ENCODE results near the gene ELP6. TPM values are rescaled to one million over a fixed set of nuclear protein-coding genes. Genes with fewer than 3 reads are reported as not detected.

Gene ELP6
- total RNA-seq, 1 donor, result 23.5 TPM

GRCh38 chr3:47495111-47495510 lies 18.4 kb downstream of the ELP6 start:
- Histone ChIP-seq H3K9me3 (ENCODE audit: low read depth, low read length) (no peaks in the 10 kb centered on the region), H3K4me2 (ENCODE audit: insufficient read depth, low read length) (no peak overlapping the region), H3K27ac (ENCODE audit: low read depth, low read length) (no peak overlapping the region), H3K4me1 (ENCODE audit: insufficient read depth, low read length) (no peaks in the 10 kb centered on the region), H3K36me3 (ENCODE audit: insufficient read depth, low read length) (peaks cover 38% of the 10 kb centered on the region), H3K4me3 (ENCODE audit: insufficient read depth, low read length) (no peak overlapping the region), H2AFZ (ENCODE audit: low read length) (no peak overlapping the region), H4K20me1 (ENCODE audit: insufficient read depth, low read length) (no peaks in the 10 kb centered on the region), H3K79me2 (ENCODE audit: insufficient read depth, low read length) (no peaks in the 10 kb centered on the region), H3K27me3 (ENCODE audit: insufficient read depth, low read length) (no peaks in the 10 kb centered on the region)
- no peak for DNase-seq (ENCODE audit: insufficient read length, low spot score, missing footprints)
- TF ChIP-seq, protein P1, sequence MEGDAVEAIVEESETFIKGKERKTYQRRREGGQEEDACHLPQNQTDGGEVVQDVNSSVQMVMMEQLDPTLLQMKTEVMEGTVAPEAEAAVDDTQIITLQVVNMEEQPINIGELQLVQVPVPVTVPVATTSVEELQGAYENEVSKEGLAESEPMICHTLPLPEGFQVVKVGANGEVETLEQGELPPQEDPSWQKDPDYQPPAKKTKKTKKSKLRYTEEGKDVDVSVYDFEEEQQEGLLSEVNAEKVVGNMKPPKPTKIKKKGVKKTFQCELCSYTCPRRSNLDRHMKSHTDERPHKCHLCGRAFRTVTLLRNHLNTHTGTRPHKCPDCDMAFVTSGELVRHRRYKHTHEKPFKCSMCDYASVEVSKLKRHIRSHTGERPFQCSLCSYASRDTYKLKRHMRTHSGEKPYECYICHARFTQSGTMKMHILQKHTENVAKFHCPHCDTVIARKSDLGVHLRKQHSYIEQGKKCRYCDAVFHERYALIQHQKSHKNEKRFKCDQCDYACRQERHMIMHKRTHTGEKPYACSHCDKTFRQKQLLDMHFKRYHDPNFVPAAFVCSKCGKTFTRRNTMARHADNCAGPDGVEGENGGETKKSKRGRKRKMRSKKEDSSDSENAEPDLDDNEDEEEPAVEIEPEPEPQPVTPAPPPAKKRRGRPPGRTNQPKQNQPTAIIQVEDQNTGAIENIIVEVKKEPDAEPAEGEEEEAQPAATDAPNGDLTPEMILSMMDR (IDR thresholded peaks at IDR 0.05; ENCODE audit: extremely low read depth, low read depth, low read length), result no peak

DNA sequence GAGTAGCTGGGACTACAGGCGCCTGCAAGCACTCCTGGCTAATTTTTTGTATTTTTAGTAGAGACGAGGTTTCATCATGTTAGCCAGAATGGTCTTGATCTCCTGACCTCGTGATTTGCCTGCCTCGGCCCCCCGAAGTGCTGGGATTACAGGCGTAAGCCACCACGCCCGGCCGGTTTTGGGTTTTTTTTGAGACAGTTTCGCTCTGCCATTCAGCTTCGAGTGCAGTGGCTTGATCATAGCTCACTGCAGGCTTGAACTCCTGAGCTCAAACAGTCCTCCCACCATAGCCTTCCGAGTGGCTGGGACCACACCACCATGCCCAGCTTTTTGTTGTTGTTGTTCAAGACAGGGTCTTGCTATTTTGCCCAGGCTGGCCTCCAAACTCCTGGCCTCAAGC lies 21.7 kb downstream of the ELP6 start:
- no peaks in the 10 kb centered on the region for H3K9me3 ChIP-seq (ENCODE audit: low read depth, low read length)
- TF ChIP-seq, protein P1 (IDR thresholded peaks at IDR 0.05; ENCODE audit: extremely low read depth, low read depth, low read length), result no peak
- no peaks in the 10 kb centered on the region for H3K27me3 ChIP-seq (ENCODE audit: insufficient read depth, low read length)
- H4K20me1 ChIP-seq (ENCODE audit: insufficient read depth, low read length), result peaks cover 4% of the 10 kb centered on the region
- H3K79me2 ChIP-seq (ENCODE audit: insufficient read depth, low read length), result no peaks in the 10 kb centered on the region
- no peaks in the 10 kb centered on the region for H3K4me1 ChIP-seq (ENCODE audit: insufficient read depth, low read length)
- DNase-seq (ENCODE audit: insufficient read length, low spot score, missing footprints), result no peak
- H3K4me2 ChIP-seq (ENCODE audit: insufficient read depth, low read length), result no peak overlapping the region
- H3K36me3 ChIP-seq (ENCODE audit: insufficient read depth, low read length), result peaks cover 17% of the 10 kb centered on the region
- no peak overlapping the region for H3K27ac ChIP-seq (ENCODE audit: low read depth, low read length)
- no peak overlapping the region for H2AFZ ChIP-seq (ENCODE audit: low read length)
- no peak overlapping the region for H3K4me3 ChIP-seq (ENCODE audit: insufficient read depth, low read length)

DNA sequence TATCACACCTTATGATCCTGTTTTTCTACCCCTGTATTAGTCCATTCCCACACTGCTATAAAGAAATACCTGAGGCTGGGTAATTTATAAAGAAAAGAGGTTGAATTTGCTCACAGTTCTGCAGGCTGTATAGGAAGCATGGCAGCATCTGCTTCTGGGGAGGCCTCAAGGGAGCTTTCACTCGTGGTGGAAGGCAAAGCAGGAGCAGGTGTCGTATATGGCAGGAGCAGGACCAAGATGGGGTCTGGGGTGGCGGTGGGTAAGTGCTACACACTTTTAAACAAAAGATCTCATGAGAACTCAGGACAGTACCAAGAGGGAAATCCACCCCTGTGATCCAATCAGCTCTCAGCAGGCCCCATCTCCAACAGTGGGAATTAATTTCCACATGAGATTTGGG lies 22.3 kb downstream of the ELP6 start:
- H2AFZ ChIP-seq (ENCODE audit: low read length), result no peak overlapping the region
- H3K27me3 ChIP-seq (ENCODE audit: insufficient read depth, low read length), result no peaks in the 10 kb centered on the region
- no peaks in the 10 kb centered on the region for H3K79me2 ChIP-seq (ENCODE audit: insufficient read depth, low read length)
- peaks cover 4% of the 10 kb centered on the region for H4K20me1 ChIP-seq (ENCODE audit: insufficient read depth, low read length)
- H3K27ac ChIP-seq (ENCODE audit: low read depth, low read length), result no peak overlapping the region
- peaks cover 16% of the 10 kb centered on the region for H3K36me3 ChIP-seq (ENCODE audit: insufficient read depth, low read length)
- no peak overlapping the region for H3K4me3 ChIP-seq (ENCODE audit: insufficient read depth, low read length)
- H3K4me2 ChIP-seq (ENCODE audit: insufficient read depth, low read length), result no peak overlapping the region
- DNase-seq (ENCODE audit: insufficient read length, low spot score, missing footprints), result no peak
- TF ChIP-seq, protein P1 (IDR thresholded peaks at IDR 0.05; ENCODE audit: extremely low read depth, low read depth, low read length), result no peak
- no peaks in the 10 kb centered on the region for H3K4me1 ChIP-seq (ENCODE audit: insufficient read depth, low read length)
- no peaks in the 10 kb centered on the region for H3K9me3 ChIP-seq (ENCODE audit: low read depth, low read length)

DNA sequence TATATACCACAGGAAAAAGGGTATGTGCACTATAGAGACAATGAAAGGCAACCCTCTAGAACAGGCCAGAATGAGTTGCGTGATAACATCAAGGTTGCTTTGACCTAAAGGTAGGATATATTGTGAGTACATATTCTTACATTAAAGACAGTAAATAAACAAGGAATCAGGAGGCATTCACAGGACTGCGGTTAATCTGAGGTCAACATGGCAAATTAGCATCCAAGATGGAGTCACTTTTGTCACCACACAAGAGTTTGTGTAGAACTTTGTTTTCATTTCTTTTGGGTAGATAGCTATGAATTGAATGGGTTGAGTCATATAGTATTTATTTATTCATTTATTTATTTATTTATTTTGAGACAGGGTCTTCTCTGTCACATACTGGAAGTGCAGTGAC lies 26.2 kb downstream of the ELP6 start:
- Histone ChIP-seq H3K9me3 (ENCODE audit: low read depth, low read length) (no peaks in the 10 kb centered on the region), H3K36me3 (ENCODE audit: insufficient read depth, low read length) (no peaks in the 10 kb centered on the region), H3K4me3 (ENCODE audit: insufficient read depth, low read length) (no peak overlapping the region), H4K20me1 (ENCODE audit: insufficient read depth, low read length) (peaks cover 4% of the 10 kb centered on the region), H3K4me1 (ENCODE audit: insufficient read depth, low read length) (no peaks in the 10 kb centered on the region), H3K4me2 (ENCODE audit: insufficient read depth, low read length) (no peak overlapping the region), H2AFZ (ENCODE audit: low read length) (no peak overlapping the region), H3K27ac (ENCODE audit: low read depth, low read length) (no peak overlapping the region), H3K27me3 (ENCODE audit: insufficient read depth, low read length) (no peaks in the 10 kb centered on the region), H3K79me2 (ENCODE audit: insufficient read depth, low read length) (no peaks in the 10 kb centered on the region)
- TF ChIP-seq, protein P1 (IDR thresholded peaks at IDR 0.05; ENCODE audit: extremely low read depth, low read depth, low read length), result no peak
- no peak for DNase-seq (ENCODE audit: insufficient read length, low spot score, missing footprints)

Measured in osteoblast (primary cell).